GM19193 (cell line): ENCODE results near the gene ATOSB.

Experiments
- POLR2A ChIP-seq: IDR thresholded peaks from 4 replicates; pipeline ENCODE4 v1.6.1; 2011; ENCODE audit not compliant: insufficient read depth, insufficient read length; ENCODE audit errors: extremely low read depth

The ATOSB gene

GRCh38 chr9:35054871-35055644 is 60.6 kb downstream of the ATOSB start:
- TF ChIP-seq POLR2A, result no peak

GRCh38 chr9:35054185-35054835 is 61.4 kb downstream of the ATOSB start:
- no peak for TF ChIP-seq POLR2A
